ENCODE measurements around the gene EML4. TPM values are rescaled to one million over a fixed set of nuclear protein-coding genes. Genes with fewer than 3 reads are reported as not detected.

EML4 gene
- total RNA-seq, 1 experiment from 2014 or later: 36.8 TPM

DNA sequence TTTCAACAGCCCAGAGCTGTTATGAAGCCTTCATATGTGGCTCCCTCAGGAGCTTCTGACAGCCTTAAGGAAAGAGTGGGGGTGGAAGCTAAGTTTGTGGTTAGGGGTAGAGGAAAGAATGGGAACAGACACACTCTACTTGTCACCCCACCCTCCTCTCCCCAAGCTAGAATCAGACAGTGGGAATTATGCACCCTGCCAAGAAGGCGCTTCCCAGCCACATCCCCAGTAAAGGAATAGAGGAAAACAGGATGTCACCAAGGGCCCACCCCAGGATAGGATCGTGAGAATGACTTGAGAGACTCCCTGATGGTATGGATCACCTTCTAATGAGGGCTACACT is 32.4 kb upstream of the EML4 start:
- DNase-seq (ENCODE audit: low read depth): no peak

DNA sequence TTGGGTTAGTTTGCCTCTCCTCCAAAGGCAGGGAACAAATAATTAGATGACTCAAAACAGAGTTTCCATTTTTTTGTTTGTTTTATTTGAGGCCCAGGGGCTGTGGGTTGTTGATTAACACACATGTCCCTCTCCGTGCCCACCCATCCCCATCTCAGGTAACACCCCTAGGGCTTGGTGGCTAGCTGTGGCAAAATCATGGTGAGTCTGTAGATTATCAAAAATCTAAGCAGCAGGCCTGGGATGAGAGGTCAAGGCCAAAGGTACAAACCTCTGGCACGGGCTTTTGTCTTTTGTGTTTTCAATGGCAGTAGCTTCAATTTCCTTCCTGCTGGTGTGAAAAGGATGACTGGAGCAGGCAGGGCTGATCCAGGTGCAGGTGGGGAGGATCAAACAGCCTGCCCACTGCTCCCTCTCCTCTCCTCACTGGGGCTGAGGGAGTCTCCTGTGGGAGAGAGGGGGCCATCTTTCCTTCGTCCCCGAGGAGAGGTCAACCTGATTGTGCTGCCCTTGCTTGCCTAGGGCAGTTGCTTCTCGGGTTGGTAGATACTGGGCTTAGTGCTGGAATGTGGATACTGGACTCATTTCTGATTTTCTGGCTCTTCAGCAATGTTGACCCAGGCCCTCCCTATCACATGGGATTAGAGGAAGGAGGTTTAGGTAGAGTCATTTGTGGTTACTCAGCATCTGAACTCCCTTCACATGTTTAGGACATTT is 31.9 kb upstream of the EML4 start:
- DNase-seq (ENCODE audit: low read depth): no peak

DNA sequence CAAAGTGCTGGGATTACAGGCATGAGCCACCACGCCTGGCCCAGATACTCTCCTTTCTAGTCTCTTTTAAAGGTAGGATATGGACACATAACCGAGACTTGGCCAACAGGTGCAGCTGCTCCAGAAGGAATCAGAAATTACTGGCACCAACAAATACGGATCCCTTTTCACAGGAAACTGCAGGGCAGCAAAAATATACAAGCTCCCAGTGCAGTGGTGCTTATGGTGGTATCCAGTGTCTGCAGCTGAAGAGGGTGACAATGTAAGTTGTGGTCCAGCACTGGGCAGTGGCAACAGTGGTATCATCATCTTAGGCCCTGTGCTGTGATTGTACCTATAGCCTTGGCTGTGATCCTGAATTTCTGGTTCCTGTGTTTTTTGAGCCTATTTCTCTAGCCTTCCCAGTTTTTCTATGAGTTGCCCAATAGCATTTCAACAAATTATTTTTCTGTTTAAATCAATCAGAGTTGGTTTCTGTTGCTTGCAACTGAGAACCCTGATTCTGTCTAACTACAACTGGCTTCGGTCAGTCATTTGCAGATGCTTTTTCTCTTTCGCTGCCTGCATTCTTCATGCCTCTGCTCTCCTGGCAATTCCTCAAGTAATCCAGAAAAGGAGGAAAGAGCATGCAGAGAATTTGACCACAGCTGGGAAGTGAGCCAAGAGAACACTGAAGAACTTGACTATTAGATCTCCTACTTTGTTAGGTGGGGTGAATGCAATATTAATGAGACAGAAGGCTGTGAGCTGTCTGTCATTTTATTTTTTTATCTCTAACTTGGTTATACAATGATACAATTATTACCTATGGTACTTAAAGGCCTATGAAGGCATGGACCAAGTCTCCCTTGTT is 30.8 kb upstream of the EML4 start:
- DNase-seq (ENCODE audit: low read depth): peak; percentile 87

GRCh38 chr2:42139101-42139500 is 30.1 kb upstream of the EML4 start:
- DNase-seq (ENCODE audit: low read depth): no peak

DNA sequence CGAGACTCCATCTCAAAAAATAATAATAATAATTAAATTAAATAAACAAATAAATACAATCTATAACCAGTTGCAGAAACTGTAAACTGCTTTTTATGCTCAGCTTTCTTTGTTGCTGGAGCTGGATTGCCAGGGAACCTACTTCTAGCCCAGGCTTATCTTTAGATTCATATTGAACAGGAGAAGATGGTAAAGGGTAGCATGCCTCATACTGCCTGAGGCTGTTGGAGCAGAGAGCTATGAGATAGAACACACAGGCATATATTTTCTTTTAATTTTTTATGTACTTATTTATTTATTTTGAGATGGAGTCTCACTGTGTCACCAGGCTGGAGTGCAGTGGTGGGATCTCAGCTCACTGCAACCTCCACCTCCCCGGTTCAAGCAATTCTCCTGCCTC is 28.7 kb upstream of the EML4 start:
- no peak for DNase-seq (ENCODE audit: low read depth)

- peak; percentile 78 for DNase-seq (ENCODE audit: low read depth)
Measured at GRCh38 chr2:42141687-42142546, 27.2 kb upstream of the EML4 start.

DNA sequence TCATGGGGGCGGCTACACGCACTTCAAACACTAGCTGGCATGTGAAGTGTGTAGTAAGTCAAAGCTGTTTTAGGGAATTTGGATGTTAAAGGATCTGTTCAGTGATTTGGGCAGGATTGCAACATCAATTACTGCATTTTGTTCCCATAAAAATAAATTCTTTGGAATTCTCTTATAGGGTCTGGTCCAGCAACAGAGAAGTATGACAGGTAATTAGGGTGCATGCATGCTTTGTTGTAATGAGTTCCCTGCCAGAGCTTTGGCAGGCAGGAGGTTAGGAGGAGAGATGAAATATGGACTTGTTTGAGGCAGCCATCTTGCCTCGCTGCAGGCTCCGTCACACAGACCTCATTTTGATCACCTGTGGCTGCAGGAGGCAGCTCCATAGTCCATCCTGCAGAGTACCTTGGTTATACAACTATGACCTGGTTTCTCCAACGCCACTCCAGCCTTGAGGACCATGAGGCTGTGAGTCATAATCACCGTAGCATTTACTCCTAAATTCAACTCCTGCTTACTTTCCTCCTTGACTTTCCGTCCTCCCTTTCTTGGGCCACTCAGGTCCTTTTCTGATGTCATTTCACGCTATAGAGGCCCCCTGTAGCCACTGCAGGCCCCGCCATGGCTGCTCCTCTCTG is 26.5 kb upstream of the EML4 start:
- DNase-seq (ENCODE audit: low read depth): no peak

GRCh38 chr2:42147641-42148274 is 21.4 kb upstream of the EML4 start:
- DNase-seq (ENCODE audit: low read depth): no peak

- DNase-seq (ENCODE audit: low read depth): no peak
Measured at GRCh38 chr2:42150159-42150558, 19.0 kb upstream of the EML4 start.

- no peak for DNase-seq (ENCODE audit: low read depth)
Measured at GRCh38 chr2:42153944-42154581, 15.1 kb upstream of the EML4 start.

DNA sequence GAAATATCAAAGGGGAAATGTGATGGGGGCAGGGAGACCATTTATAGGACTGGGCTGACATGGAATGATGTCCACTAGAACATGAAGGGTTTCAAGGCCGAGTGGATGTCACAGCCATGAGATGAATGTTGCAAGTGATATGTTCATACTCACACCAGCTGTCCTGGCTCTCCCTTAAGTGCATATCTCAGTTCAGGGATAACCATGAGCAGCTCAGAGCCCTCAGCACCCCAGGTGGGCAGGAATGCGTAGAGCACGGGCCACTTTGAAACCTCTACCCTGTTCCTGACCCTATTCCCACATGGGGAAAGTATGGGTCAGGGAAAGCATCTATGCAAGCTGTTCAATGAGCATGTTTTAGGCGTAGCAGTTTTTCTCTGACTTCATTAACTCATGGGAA is 12.4 kb upstream of the EML4 start:
- no peak for DNase-seq (ENCODE audit: low read depth)

DNA sequence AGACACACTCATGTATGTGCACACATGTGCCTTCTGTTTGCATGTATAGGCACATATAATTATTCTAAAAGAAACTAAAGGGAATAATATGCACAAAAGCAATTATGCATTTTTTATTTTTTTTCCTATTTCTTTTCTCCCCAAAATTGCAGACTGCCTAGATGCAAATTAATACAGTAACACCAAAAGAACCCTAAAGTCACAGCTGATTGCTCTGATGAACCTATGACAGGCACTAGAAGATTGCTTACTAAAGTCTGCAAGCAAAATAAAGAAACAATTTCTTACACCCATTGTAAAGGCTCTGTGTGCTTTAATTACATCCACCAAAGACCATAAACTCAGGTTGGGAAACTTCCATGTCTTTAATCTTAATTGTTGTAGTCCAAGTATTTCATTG is 7.7 kb upstream of the EML4 start:
- DNase-seq (ENCODE audit: low read depth): no peak

DNA sequence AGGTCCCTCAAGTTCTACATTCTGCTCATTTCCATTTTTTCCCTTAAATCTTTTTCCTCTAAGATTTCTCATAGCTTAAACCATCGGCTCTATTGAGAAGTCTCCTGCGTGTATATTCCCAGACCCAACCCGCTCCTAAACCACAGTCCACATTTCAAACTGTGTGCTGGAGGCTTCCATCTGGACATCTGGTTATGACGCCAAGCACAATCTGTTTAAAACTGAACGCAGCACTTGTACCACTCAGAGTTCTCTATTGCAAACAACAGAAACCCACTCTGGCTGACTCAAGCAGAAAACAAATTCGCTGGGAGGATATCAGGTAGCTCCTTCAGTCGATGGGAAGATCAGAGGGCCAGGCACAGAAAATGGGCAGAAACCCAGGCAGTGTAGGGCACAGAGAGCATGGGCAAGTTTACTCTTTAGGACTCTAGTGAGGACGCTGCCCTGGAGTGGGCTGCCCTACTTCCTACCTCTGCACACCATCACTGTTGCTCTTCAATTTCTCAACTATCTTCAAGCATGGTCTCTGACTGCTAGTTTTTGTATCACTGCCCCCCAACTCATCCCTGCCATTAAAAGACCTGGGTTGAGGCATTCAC is 5.6 kb upstream of the EML4 start:
- DNase-seq (ENCODE audit: low read depth): no peak

DNA sequence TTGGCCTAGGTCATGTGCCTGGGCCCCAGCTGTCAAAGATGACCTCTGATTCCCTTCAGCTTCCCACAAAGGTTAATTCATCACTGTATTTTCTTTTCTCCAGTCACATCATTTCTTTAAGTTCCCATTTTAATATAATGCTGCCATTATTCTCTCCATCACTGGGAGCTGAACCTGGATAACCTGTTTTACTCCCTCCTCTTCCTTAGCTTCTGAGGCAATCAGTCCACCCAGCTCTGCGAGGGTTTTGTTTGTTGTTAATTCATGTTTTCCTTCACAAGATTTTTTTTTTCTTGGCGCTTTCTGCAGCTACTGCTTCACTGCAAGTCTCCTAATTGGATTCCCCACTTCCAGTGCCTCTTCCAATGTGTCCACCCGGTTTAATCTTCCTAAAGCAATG is 5.1 kb upstream of the EML4 start:
- no peak for DNase-seq (ENCODE audit: low read depth)

- DNase-seq (ENCODE audit: low read depth): no peak
Measured at GRCh38 chr2:42164971-42165370, 4.2 kb upstream of the EML4 start.

DNA sequence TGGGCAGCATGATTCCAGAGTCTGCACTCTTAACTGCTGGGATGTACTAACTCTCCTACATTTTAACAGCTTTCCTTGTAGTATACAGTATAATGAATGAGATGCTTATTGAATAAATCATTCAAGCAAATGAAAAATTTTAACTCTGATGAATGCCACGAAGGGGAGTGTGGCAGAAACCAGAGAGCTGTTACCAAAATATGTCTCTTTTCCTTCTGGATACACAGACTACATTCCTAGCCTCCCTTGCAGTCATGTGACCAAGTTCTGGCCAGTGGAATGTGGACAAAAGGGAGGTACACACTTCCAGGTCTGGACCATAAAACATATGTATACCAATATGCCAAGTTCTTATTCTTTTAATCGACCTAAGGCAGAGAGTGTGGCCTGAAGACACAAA is 1.7 kb upstream of the EML4 start:
- no peak for DNase-seq (ENCODE audit: low read depth)

GRCh38 chr2:42168459-42169099 is 574 bp upstream of the EML4 start:
- no peak for DNase-seq (ENCODE audit: low read depth)

- DNase-seq (ENCODE audit: low read depth): no peak
Measured at GRCh38 chr2:42169874-42170521, 845 bp downstream of the EML4 start.

Data from HT1080 (cell line).